Measurements from ENCODE around the gene UGDH.
A peak's percentile ranks its signal among the peaks of the same experiment; 100 is the strongest.

The UGDH gene

DNA sequence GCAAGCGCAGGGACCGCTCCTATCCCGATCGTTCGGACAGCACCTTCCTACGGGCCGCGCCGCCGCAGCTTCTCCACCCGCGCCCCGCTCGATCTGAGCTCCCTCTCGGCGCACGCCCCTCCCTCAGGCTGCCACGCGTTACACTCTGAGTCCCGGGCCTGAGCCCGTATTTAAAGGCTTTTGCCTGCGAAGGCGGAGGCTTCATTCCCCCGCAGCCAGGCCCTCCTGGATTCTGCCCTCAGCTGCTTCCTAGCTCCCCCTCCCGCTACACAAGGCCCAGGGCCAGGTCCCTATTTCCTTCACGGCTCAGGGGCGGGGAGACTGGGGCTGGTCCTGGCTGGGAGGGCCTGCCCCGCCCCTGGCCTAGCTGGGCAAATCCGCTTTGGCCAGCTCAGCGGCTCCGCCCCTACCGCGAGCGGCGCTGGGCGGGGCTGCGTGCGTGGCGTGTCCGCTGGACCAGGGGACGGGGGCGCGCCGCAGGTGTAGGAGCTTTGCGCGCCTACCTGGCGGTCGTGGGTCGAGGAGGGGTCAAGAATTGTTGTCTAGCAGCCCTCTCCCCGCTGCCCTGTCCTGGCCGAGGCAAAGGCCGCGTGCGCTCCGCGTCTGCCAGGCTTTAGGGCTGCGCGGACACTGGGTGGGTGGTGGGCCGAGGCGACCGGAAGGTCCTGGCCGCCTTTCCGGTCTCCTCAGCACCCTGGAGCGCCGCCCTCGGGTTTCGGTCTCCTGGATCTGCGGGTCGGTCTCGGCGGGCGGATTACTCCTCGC lies at the start of gene UGDH:
Gene UGDH, minus strand, starts transcription at position 144 of the 765 bp plus-strand sequence. CDS start 5,927 bp downstream, outside the sequence.
- peak; percentile 99 for DNase-seq (ENCODE audit: low read depth)
- H3K27me3 ChIP-seq (replicated peaks; ENCODE audit: control insufficient read depth, insufficient read depth, low read length) = no peaks in the 10 kb centered on the region
- peak within 1 kb of the TSS; percentile 93 for H3K4me3 ChIP-seq (ENCODE audit: low read length)
- no peaks in the 10 kb centered on the region for H3K36me3 ChIP-seq (ENCODE audit: control insufficient read depth, insufficient read depth, low read length, severe bottlenecking)
- peaks cover 27% of the 10 kb centered on the region for H3K4me1 ChIP-seq (ENCODE audit: control insufficient read depth, insufficient read depth, low read length)
- peaks cover 3% of the 10 kb centered on the region for H3K9me3 ChIP-seq (ENCODE audit: control insufficient read depth, low read length)
- peak within 1 kb of the TSS; percentile 95 for H3K9ac ChIP-seq (ENCODE audit: low read length)

DNA sequence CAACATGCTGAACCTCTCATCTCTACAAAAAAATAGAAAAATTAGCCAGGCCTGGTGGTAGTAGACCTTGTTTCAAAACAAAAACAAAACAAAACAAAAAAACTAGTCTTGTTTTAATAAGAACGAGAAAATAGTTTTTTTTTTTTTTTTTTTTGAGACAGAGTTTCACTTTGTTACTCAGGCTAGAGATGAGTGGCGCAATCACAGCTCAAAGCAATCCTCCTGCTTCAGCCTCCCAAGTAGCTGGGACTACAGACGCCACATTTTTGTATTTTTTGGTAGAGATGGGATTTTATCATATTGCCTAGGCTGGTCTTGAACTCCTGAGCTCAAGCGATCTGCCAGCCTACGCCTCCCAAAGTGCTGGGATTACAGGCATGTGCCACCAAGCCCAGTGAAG lies 47.7 kb upstream of the UGDH start:
- DNase-seq (ENCODE audit: low read depth) = no peak
- H3K9ac ChIP-seq (ENCODE audit: low read length) = no peak overlapping the region
- peaks cover 26% of the 10 kb centered on the region for H3K36me3 ChIP-seq (ENCODE audit: control insufficient read depth, insufficient read depth, low read length, severe bottlenecking)
- H3K4me1 ChIP-seq (ENCODE audit: control insufficient read depth, insufficient read depth, low read length) = peaks cover 4% of the 10 kb centered on the region
- no peaks in the 10 kb centered on the region for H3K27me3 ChIP-seq (replicated peaks; ENCODE audit: control insufficient read depth, insufficient read depth, low read length)
- H3K9me3 ChIP-seq (ENCODE audit: control insufficient read depth, low read length) = no peaks in the 10 kb centered on the region
- no peak overlapping the region for H3K4me3 ChIP-seq (ENCODE audit: low read length)

DNA sequence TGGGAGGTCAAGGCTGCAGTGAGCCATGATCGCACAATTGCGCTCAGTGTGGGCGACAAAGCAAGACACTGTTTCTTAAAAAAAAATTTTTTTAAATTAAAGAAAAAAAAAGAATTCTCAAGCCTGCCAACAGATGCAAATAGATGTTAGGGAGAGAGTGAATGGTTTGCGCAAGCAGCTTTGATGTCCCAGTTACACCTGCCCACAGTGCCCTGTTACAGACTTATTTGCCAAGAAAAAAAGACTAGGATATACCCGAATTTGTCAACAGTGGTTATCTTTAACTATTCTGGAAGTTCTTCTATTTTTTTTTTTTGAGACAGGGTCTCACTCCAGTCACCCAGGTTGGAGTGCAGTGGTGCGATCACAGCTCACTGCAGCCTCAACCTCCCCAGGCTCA lies 44.3 kb upstream of the UGDH start:
- H3K36me3 ChIP-seq (ENCODE audit: control insufficient read depth, insufficient read depth, low read length, severe bottlenecking) = peaks cover 29% of the 10 kb centered on the region
- no peaks in the 10 kb centered on the region for H3K27me3 ChIP-seq (replicated peaks; ENCODE audit: control insufficient read depth, insufficient read depth, low read length)
- H3K4me1 ChIP-seq (ENCODE audit: control insufficient read depth, insufficient read depth, low read length) = peaks cover 4% of the 10 kb centered on the region
- no peaks in the 10 kb centered on the region for H3K9me3 ChIP-seq (ENCODE audit: control insufficient read depth, low read length)
- no peak overlapping the region for H3K9ac ChIP-seq (ENCODE audit: low read length)
- H3K4me3 ChIP-seq (ENCODE audit: low read length) = no peak overlapping the region
- no peak for DNase-seq (ENCODE audit: low read depth)

DNA sequence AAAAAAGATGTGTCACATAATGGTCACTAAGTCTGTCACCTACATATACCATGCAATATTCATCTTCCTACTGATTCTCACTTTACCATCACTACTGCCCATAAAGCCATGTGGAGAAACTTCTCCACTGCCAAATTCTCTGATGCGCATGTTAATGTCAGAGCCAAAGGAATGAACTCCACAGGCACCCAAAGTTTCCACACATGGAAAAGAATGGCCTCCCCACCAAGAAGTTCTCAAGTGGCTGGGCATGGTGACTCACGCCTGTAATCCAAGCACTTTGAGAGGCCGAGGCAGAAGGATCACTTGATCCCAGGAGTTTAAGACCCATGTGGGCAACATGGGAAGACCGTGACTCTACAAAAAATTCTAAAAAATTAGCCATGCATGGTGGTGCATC lies 43.8 kb upstream of the UGDH start:
- no peaks in the 10 kb centered on the region for H3K9me3 ChIP-seq (ENCODE audit: control insufficient read depth, low read length)
- no peaks in the 10 kb centered on the region for H3K27me3 ChIP-seq (replicated peaks; ENCODE audit: control insufficient read depth, insufficient read depth, low read length)
- peaks cover 5% of the 10 kb centered on the region for H3K4me1 ChIP-seq (ENCODE audit: control insufficient read depth, insufficient read depth, low read length)
- no peak for DNase-seq (ENCODE audit: low read depth)
- H3K9ac ChIP-seq (ENCODE audit: low read length) = no peak overlapping the region
- no peak overlapping the region for H3K4me3 ChIP-seq (ENCODE audit: low read length)
- H3K36me3 ChIP-seq (ENCODE audit: control insufficient read depth, insufficient read depth, low read length, severe bottlenecking) = peaks cover 29% of the 10 kb centered on the region

DNA sequence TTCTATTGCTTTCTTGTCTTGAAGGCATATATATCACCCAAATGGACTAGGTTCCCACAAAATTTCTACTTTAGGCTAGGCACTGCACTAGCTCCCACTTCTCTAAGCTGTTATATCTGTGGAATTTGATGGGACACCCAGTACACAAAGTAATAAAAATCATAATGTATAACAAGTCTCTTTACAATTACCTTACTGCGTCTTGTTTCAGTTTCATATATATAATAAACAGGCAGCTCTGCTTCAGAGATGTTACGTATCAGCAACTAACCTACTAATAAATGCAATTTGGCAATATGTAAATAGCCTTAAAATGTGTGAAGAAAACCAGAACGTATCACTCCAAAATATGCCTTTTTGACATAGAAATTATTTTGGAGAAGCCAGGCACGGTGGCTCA lies 42.0 kb upstream of the UGDH start:
- no peaks in the 10 kb centered on the region for H3K27me3 ChIP-seq (replicated peaks; ENCODE audit: control insufficient read depth, insufficient read depth, low read length)
- H3K9ac ChIP-seq (ENCODE audit: low read length) = no peak overlapping the region
- H3K36me3 ChIP-seq (ENCODE audit: control insufficient read depth, insufficient read depth, low read length, severe bottlenecking) = peaks cover 36% of the 10 kb centered on the region
- no peak overlapping the region for H3K4me3 ChIP-seq (ENCODE audit: low read length)
- peaks cover 12% of the 10 kb centered on the region for H3K4me1 ChIP-seq (ENCODE audit: control insufficient read depth, insufficient read depth, low read length)
- DNase-seq (ENCODE audit: low read depth) = no peak
- H3K9me3 ChIP-seq (ENCODE audit: control insufficient read depth, low read length) = no peaks in the 10 kb centered on the region

DNA sequence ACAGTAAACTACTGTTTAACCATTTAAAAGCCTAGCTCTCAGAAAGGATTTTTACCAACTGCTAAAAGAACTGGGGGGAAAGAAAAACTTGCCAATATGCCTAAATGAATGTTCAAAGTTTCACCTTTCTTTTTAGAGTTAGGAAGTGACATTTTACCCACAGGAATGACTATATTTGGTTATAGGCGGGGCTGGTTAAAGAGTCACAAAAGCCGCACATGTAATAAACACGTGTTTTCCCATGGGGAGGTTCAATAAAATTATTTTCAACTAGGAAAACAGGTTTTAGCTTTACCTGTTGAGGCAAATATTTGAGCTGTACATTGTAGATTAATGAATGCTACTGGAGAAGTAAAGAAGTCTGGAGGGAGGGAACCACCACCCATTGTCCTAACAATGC lies 41.6 kb upstream of the UGDH start:
- Histone ChIP-seq H3K27me3 (replicated peaks; ENCODE audit: control insufficient read depth, insufficient read depth, low read length) (no peaks in the 10 kb centered on the region), H3K9ac (ENCODE audit: low read length) (no peak overlapping the region), H3K36me3 (ENCODE audit: control insufficient read depth, insufficient read depth, low read length, severe bottlenecking) (peaks cover 40% of the 10 kb centered on the region), H3K9me3 (ENCODE audit: control insufficient read depth, low read length) (no peaks in the 10 kb centered on the region), H3K4me3 (ENCODE audit: low read length) (no peak overlapping the region), H3K4me1 (ENCODE audit: control insufficient read depth, insufficient read depth, low read length) (peaks cover 13% of the 10 kb centered on the region)
- no peak for DNase-seq (ENCODE audit: low read depth)

DNA sequence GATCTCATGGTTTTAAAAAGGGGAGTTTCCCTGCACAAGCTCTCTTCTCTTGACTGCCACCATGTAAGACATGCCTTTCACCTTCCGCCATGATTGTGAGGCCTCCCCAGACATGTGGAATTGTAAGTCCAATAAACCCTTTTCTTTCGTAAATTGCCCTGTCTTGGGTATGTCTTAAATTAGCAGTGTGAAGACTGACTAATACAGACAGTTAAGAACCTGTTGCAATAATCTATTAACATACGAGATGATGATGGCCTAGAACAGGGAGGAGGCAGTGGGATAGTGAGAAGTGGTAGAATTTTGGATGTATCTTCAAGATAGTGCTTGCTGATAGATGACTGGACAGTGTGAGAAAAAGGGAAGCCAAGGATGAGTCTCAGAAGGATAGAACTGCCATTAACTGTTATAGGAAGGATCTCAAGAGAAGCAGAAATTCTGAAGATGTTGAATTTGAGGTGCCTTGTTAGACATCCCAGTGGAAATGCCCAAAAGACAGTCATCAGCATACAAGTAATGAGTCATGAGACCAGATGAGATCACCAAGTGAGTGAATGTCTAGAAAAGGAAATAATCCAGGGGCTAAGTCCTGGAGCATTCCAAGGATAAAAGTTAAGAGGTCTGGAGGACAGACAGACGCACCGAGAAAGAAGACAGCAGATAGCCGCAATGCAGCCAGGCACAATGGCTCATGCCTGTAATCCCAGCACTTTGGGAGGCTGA lies 38.8 kb upstream of the UGDH start:
- no peak overlapping the region for H3K4me3 ChIP-seq (ENCODE audit: low read length)

DNA sequence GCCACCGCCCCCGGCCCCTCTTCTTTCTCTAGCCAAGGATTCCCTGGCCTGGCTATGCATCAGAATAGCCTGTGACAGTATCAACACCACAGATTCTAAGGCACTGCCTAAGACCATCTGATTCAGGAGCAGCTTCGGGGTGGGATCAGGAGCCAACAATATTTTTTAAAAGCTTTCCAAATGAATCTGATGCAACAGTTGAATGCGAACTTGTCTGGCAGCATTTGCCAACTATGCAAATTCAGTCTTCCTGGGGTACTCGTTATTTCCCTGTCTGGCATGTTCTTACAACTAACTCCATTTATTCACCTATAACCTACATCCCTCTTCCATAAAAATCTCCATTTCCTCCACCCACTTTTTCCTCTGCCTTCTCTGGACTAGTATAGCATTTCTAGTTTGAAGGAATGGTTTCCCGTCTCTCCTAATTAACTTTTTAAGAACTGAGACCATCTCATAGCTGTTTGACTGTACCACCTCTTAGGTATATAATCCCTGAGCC lies 36.2 kb upstream of the UGDH start:
- H3K4me3 ChIP-seq (ENCODE audit: low read length) = no peak overlapping the region
- peaks cover 33% of the 10 kb centered on the region for H3K4me1 ChIP-seq (ENCODE audit: control insufficient read depth, insufficient read depth, low read length)
- H3K9me3 ChIP-seq (ENCODE audit: control insufficient read depth, low read length) = no peaks in the 10 kb centered on the region
- no peak for DNase-seq (ENCODE audit: low read depth)
- H3K27me3 ChIP-seq (replicated peaks; ENCODE audit: control insufficient read depth, insufficient read depth, low read length) = no peaks in the 10 kb centered on the region
- H3K36me3 ChIP-seq (ENCODE audit: control insufficient read depth, insufficient read depth, low read length, severe bottlenecking) = peaks cover 16% of the 10 kb centered on the region
- no peak overlapping the region for H3K9ac ChIP-seq (ENCODE audit: low read length)

More for the DNA sequence above, 38.8 kb upstream of the UGDH start:
- no peaks in the 10 kb centered on the region for H3K9me3 ChIP-seq (ENCODE audit: control insufficient read depth, low read length)
- H3K9ac ChIP-seq (ENCODE audit: low read length) = no peak overlapping the region
- no peaks in the 10 kb centered on the region for H3K27me3 ChIP-seq (replicated peaks; ENCODE audit: control insufficient read depth, insufficient read depth, low read length)
- DNase-seq (ENCODE audit: low read depth) = peak; percentile 70
- peaks cover 30% of the 10 kb centered on the region for H3K36me3 ChIP-seq (ENCODE audit: control insufficient read depth, insufficient read depth, low read length, severe bottlenecking)
- H3K4me1 ChIP-seq (ENCODE audit: control insufficient read depth, insufficient read depth, low read length) = peaks cover 20% of the 10 kb centered on the region

DNA sequence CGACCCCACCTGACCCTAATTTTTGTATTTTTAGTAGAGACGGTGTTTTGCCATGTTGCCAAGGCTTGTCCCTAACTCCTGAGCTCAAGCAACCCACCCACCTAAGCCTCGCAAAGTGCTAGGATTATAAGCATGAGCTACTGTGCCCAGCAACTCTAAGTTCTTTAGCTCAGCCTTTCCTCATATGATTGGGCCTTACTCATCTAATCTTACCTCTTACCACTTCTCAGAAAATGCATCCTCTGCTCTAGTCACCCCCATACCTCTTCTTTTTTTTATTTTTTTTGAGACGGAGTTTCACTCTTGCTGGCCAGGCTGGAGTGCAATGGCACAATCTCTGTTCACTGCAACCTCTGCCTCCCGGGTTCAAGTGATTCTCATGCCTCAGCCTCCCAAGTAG lies 35.6 kb upstream of the UGDH start:
- Histone ChIP-seq H3K4me3 (ENCODE audit: low read length) (no peak overlapping the region), H3K27me3 (replicated peaks; ENCODE audit: control insufficient read depth, insufficient read depth, low read length) (no peaks in the 10 kb centered on the region), H3K36me3 (ENCODE audit: control insufficient read depth, insufficient read depth, low read length, severe bottlenecking) (peaks cover 22% of the 10 kb centered on the region), H3K4me1 (ENCODE audit: control insufficient read depth, insufficient read depth, low read length) (peaks cover 33% of the 10 kb centered on the region), H3K9ac (ENCODE audit: low read length) (no peak overlapping the region), H3K9me3 (ENCODE audit: control insufficient read depth, low read length) (no peaks in the 10 kb centered on the region)
- no peak for DNase-seq (ENCODE audit: low read depth)

DNA sequence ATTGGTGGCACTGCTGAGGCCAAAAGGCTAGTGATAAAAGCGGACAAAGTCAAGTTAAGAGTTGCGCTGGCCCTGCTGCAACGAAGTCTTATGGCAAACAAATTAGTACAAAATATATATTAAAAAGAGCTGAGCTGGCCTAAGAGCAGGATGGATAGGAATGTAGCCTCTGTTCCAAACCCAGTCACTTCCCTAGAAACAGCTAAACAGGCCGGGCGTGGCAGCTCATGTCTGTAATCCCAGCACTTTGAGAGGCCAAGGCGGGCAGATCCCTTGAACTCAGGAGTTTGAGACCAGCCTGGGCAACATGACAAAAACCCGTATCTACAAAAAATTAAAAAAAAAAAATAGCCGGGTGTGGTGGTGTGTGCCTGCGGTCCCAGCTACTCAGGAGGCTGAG lies 32.4 kb upstream of the UGDH start:
- peak; percentile 22 for DNase-seq (ENCODE audit: low read depth)
- Histone ChIP-seq H3K36me3 (ENCODE audit: control insufficient read depth, insufficient read depth, low read length, severe bottlenecking) (peaks cover 43% of the 10 kb centered on the region), H3K4me3 (ENCODE audit: low read length) (no peak overlapping the region), H3K27me3 (replicated peaks; ENCODE audit: control insufficient read depth, insufficient read depth, low read length) (no peaks in the 10 kb centered on the region), H3K9me3 (ENCODE audit: control insufficient read depth, low read length) (no peaks in the 10 kb centered on the region), H3K4me1 (ENCODE audit: control insufficient read depth, insufficient read depth, low read length) (peaks cover 21% of the 10 kb centered on the region), H3K9ac (ENCODE audit: low read length) (peak overlapping the region; percentile 29)

DNA sequence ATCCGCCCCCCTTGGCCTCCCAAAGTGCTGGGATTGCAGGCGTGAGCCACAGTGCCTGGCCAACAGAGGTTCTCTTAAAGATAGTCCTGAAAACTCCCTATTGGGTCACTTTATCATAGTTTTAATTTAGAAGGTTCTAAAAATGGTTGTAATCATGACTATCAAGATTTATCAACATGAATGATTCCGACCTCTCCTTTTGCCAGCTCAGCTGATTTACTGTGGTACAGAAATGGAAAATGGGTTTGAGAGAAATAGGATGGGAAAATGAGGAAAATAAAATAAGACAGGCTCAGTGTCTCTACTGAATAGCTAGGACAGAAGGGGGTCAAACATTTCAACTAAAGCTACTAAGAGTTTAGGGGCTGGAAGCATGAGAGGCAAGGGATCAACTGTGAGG lies 28.2 kb upstream of the UGDH start:
- H3K36me3 ChIP-seq (ENCODE audit: control insufficient read depth, insufficient read depth, low read length, severe bottlenecking) = peaks cover 66% of the 10 kb centered on the region

More for the DNA sequence above, 28.2 kb upstream of the UGDH start:
- Histone ChIP-seq H3K9me3 (ENCODE audit: control insufficient read depth, low read length) (no peaks in the 10 kb centered on the region), H3K9ac (ENCODE audit: low read length) (no peak overlapping the region), H3K27me3 (replicated peaks; ENCODE audit: control insufficient read depth, insufficient read depth, low read length) (no peaks in the 10 kb centered on the region), H3K4me3 (ENCODE audit: low read length) (no peak overlapping the region), H3K4me1 (ENCODE audit: control insufficient read depth, insufficient read depth, low read length) (peaks cover 13% of the 10 kb centered on the region)
- DNase-seq (ENCODE audit: low read depth) = no peak

Measured in adipocyte (in vitro differentiated cells).